ENCODE results near the gene EED.
"Not testable (repeated sequence)": the region's sequence is repeated elsewhere in the genome, so short reads cannot be mapped to it uniquely, and the experiment has no call there.

Gene EED

GRCh38 chr11:86218125-86219084 is 26.1 kb upstream of the EED start:
- TF ChIP-seq CTCF (IDR thresholded peaks at IDR 0.05; ENCODE audit: low read depth, low read length): peak; percentile 91
- peak overlapping the region; percentile 51 for H3K4me3 ChIP-seq (ENCODE audit: low read depth, low read length)

GRCh38 chr11:86219311-86220193 is 25.0 kb upstream of the EED start:
- TF ChIP-seq CTCF (IDR thresholded peaks at IDR 0.05; ENCODE audit: low read depth, low read length): no peak
- H3K4me3 ChIP-seq (ENCODE audit: low read depth, low read length): no peak overlapping the region

GRCh38 chr11:86220653-86221052 is 23.9 kb upstream of the EED start:
- H3K4me3 ChIP-seq (ENCODE audit: low read depth, low read length): no peak overlapping the region
- TF ChIP-seq CTCF (IDR thresholded peaks at IDR 0.05; ENCODE audit: low read depth, low read length): no peak

- no peak for TF ChIP-seq CTCF (IDR thresholded peaks at IDR 0.05; ENCODE audit: low read depth, low read length)
- no peak overlapping the region for H3K4me3 ChIP-seq (ENCODE audit: low read depth, low read length)
Measured at GRCh38 chr11:86222081-86222480, 22.5 kb upstream of the EED start.

- H3K4me3 ChIP-seq (ENCODE audit: low read depth, low read length): not testable (repeated sequence)
Measured at GRCh38 chr11:86224575-86224974, 20.0 kb upstream of the EED start.

GRCh38 chr11:86225344-86225743 is 19.2 kb upstream of the EED start:
- not testable (repeated sequence) for H3K4me3 ChIP-seq (ENCODE audit: low read depth, low read length)

GRCh38 chr11:86228269-86229038 is 16.1 kb upstream of the EED start:
- H3K4me3 ChIP-seq (ENCODE audit: low read depth, low read length): no peak overlapping the region
- no peak for TF ChIP-seq CTCF (IDR thresholded peaks at IDR 0.05; ENCODE audit: low read depth, low read length)

- H3K4me3 ChIP-seq (ENCODE audit: low read depth, low read length): not testable (repeated sequence)
Measured at GRCh38 chr11:86229039-86229330, 15.6 kb upstream of the EED start.

Data from WI38 (cell line).